ENCODE measurements around the gene CEACAM18.

Gene CEACAM18

GRCh38 chr19:51531349-51532315, 53.3 kb downstream of the CEACAM18 start, which contains the start of gene SIGLEC6:
TSS of gene SIGLEC6 (minus strand) at chr19:51531670. CDS start at chr19:51531648, 22 bp downstream.
- DNase-seq (ENCODE audit: low read depth in 2 of 2) = no peak

GRCh38 chr19:51535535-51535934, 57.2 kb downstream of the CEACAM18 start:
- no peak for DNase-seq (ENCODE audit: low read depth in 2 of 2)

GRCh38 chr19:51539821-51540366, 61.6 kb downstream of the CEACAM18 start:
- no peak for DNase-seq (ENCODE audit: low read depth in 2 of 2)
